Measurements from ENCODE around the gene TAAR8. TPM values are rescaled to one million over a fixed set of nuclear protein-coding genes. Genes with fewer than 3 reads are reported as not detected.
"Not testable (repeated sequence)": the region's sequence is repeated elsewhere in the genome, so short reads cannot be mapped to it uniquely, and the experiment has no call there.

TAAR8 gene
- total RNA-seq, 2 experiments from 2014 or later = not detected

DNA sequence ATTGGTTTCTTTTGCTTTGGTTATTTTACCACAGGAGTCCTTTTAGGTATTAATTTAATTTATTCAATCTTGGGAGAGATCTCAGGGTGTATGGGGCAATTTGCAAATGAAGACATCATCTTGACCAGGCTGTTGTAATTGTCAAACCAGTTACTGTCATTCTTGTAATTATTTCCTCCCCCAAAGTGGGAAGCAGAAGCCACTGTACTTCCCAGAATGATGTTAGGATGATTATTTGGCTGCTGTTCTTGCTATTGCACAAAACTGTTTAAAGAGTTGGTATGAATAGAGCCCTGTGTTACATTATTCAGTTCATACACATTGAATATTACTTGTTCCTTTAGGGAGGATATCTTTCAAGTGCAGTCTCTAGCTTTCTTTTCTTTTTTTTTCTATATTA, 19.3 kb downstream of the TAAR8 start:
- H3K36me3 Mint-ChIP-seq = no peaks in the 10 kb centered on the region
- no peak overlapping the region for H3K4me3 Mint-ChIP-seq
- H3K4me1 Mint-ChIP-seq = no peaks in the 10 kb centered on the region
- H3K27ac Mint-ChIP-seq = no peak overlapping the region
- H3K27me3 Mint-ChIP-seq = peaks cover 30% of the 10 kb centered on the region
- no peaks in the 10 kb centered on the region for H3K9me3 Mint-ChIP-seq
- DNase-seq = no peak

DNA sequence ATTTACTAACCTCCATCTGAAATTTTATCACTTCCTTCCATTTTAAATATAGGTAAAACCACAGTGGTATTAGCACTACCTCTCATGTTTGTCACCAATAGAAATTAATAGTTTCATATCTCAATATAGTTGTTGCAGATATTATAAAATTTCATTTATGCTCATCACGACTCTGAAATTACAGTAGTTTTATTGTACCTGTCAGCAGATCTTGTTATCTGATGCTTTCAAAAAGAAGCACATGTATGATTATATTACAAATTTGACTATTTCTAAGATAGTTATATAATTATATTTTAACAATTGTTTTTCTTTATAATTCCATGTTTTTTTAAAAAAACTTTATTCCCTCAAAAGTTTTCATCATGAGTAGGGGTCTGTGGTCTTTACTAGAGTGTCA, 32.2 kb downstream of the TAAR8 start:
- no peaks in the 10 kb centered on the region for H3K36me3 Mint-ChIP-seq
- no peak overlapping the region for H3K27ac Mint-ChIP-seq
- H3K4me1 Mint-ChIP-seq = no peaks in the 10 kb centered on the region
- no peaks in the 10 kb centered on the region for H3K9me3 Mint-ChIP-seq
- no peak overlapping the region for H3K4me3 Mint-ChIP-seq
- H3K27me3 Mint-ChIP-seq = peaks cover 22% of the 10 kb centered on the region
- DNase-seq = no peak

DNA sequence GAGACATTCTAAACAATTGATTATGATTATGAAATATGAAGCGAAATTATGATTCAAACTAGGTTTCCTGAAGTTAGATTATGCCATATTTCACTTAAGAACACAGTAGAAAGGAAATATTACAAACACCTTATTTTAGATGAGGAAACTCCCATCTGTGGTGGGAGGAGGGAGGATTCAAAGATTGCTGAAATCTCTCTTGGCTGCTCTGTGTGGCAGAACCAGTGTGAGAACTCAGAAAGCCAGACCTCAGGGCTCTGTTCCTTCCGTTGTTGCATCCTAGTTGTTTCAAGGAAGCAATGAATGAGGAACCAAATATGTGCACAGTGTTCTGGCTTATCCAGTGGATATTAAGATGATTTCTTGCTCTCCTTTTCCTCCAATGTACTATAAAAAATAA, 35.0 kb downstream of the TAAR8 start:
- H3K27me3 Mint-ChIP-seq = peaks cover 17% of the 10 kb centered on the region
- no peaks in the 10 kb centered on the region for H3K4me1 Mint-ChIP-seq
- no peak overlapping the region for H3K27ac Mint-ChIP-seq
- no peaks in the 10 kb centered on the region for H3K9me3 Mint-ChIP-seq
- no peak overlapping the region for H3K4me3 Mint-ChIP-seq
- H3K36me3 Mint-ChIP-seq = no peaks in the 10 kb centered on the region
- DNase-seq = no peak

DNA sequence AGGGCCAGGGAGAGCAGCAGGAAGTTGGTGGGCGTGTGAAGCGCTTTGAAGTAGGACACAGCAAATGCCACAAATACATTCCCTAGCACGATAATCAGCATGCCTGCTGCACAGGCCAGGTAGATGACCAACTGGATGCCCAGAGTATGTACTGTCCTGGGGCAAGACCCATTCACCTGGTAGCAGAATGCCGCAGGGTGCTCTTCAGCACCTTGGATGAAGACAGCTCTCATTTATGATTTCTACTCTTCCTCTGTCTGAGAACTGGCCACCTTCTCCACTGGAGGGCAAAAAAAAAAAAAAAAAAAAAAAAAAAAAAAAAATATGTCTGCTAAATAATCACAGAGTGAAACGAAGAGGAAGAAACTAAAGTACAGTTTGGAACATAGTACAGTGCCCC, 37.0 kb downstream of the TAAR8 start, which contains the start of gene TAAR5:
TSS of gene TAAR5 (minus strand) at position 288 of the 400 bp plus-strand sequence. CDS start at position 233, 55 bp downstream.
- no peak within 1 kb of the TSS for H3K27ac Mint-ChIP-seq
- H3K4me1 Mint-ChIP-seq = no peaks in the 10 kb centered on the region
- DNase-seq = no peak
- H3K4me3 Mint-ChIP-seq = no peak within 1 kb of the TSS
- no peaks in the 10 kb centered on the region for H3K9me3 Mint-ChIP-seq
- no peaks in the 10 kb centered on the region for H3K36me3 Mint-ChIP-seq
- H3K27me3 Mint-ChIP-seq = peaks cover 13% of the 10 kb centered on the region

DNA sequence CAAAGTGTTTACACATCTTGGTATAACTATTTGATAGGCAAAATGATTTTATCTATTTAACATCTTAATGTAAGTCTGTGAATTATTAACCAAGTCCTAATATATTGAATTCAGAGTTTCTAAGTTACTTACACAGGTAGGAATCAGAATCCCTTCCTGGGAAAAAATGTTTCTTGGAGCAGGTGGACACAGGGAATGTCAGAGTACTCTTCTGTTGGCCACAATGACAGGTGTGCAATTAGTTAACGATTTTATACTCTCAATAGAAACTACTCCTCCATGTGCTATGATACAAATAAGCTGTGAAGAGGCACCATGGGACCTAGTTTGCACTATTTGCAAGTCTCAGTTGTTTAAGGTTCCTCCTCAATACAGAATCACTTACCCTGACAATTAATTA, 37.9 kb downstream of the TAAR8 start:
- no peak overlapping the region for H3K27ac Mint-ChIP-seq
- H3K9me3 Mint-ChIP-seq = no peaks in the 10 kb centered on the region
- DNase-seq = no peak
- H3K36me3 Mint-ChIP-seq = no peaks in the 10 kb centered on the region
- H3K27me3 Mint-ChIP-seq = peaks cover 13% of the 10 kb centered on the region
- H3K4me1 Mint-ChIP-seq = no peaks in the 10 kb centered on the region
- H3K4me3 Mint-ChIP-seq = no peak overlapping the region

DNA sequence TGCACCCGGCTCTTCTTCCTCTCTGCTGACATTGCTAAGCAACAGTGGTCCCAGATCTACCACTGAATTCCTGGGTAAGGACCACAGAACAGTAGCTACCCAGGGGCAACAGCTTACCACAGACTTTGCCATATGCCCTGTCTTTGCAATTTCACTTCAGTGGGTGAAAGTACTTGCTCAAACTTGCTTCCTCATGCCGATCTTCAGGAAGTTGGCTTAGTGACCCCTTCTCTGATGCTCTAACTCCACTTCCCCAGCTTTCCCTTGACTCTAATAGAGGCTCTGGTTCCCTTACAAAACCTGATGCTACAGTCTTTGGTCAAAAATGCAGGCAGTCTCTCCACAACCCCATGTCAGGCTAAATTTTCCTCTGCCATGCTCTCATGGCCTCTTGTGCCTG, 40.4 kb downstream of the TAAR8 start:
- H3K36me3 Mint-ChIP-seq = no peaks in the 10 kb centered on the region
- H3K27me3 Mint-ChIP-seq = peaks cover 11% of the 10 kb centered on the region
- H3K4me3 Mint-ChIP-seq = no peak overlapping the region
- H3K9me3 Mint-ChIP-seq = no peaks in the 10 kb centered on the region
- no peaks in the 10 kb centered on the region for H3K4me1 Mint-ChIP-seq
- no peak for DNase-seq
- no peak overlapping the region for H3K27ac Mint-ChIP-seq

DNA sequence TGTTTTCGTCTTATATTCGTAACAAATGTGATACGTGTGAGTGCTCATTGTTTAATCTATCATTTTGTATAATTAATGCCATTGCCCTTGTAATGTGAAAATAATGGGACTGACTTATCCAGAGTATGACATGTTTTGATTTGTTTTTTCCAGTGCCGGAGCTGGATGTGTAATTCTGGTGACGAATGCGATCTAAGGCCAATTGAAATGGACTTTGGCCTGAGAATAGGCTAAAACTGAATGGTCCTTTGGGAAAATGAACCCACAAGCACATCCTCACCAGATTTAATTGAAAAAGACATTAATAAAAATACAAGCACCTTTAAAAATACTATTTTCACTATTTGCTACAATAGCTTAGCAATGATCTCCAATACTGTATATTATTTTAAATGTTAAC, 43.7 kb downstream of the TAAR8 start:
- no peaks in the 10 kb centered on the region for H3K36me3 Mint-ChIP-seq
- no peaks in the 10 kb centered on the region for H3K4me1 Mint-ChIP-seq
- no peak for DNase-seq
- no peak overlapping the region for H3K4me3 Mint-ChIP-seq
- peaks cover 12% of the 10 kb centered on the region for H3K27me3 Mint-ChIP-seq
- H3K27ac Mint-ChIP-seq = no peak overlapping the region
- H3K9me3 Mint-ChIP-seq = no peaks in the 10 kb centered on the region

DNA sequence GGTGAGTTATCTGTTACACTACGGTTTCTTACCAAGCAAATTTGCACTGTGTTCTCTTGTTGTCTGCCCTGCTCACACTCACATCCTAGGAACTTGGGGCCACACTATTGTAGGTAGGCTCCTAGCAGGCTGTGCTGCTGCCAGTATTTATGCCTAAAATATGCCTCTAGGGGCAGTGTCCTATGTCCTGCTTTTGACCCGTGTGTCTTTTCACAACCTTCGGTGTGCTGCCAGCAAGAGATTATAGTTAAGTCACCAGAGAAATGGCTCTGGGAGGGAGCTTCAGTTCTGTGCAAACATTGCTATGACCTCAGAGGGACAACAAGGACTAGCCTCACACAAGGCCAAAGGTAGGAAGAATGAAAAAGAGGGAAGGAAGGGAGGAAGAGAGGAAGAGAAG, 46.0 kb downstream of the TAAR8 start:
- Mint-ChIP-seq H3K9me3 (no peaks in the 10 kb centered on the region), H3K27me3 (peaks cover 21% of the 10 kb centered on the region), H3K4me1 (no peaks in the 10 kb centered on the region), H3K36me3 (no peaks in the 10 kb centered on the region), H3K4me3 (no peak overlapping the region), H3K27ac (no peak overlapping the region)
- DNase-seq = no peak

DNA sequence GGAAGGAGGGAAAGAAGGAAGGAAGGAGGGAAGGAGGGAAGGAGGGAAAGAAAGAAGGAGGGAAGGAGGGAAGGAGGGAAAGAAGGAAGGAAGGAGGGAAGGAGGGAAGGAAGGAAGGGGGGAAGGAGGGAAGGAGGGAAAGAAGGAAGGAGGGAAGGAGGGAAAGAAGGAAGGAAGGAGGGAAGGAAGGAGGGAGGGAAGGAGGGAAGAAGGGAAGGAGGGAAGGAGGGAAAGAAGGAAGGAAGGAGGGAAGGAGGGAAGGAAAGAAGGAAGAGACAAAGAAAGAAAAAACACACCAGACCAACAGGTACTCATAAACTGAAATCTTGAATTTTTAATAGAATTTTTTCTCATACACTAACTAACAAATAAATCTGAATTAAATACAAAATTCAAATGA, 48.4 kb downstream of the TAAR8 start:
- not testable (repeated sequence) for DNase-seq, H3K4me3 Mint-ChIP-seq, H3K27ac Mint-ChIP-seq, H3K9me3 Mint-ChIP-seq, H3K36me3 Mint-ChIP-seq, H3K4me1 Mint-ChIP-seq
- H3K27me3 Mint-ChIP-seq = peaks cover 24% of the 10 kb centered on the region

Other genes starting within 250 kb of the TAAR8 start
- gene MOXD1, start 151.2 kb upstream of the TAAR8 start, total RNA-seq = not detected
- 10 to 100 TPM; 14.8 to 16.3 TPM for gene STX7, start 39.6 kb upstream of the TAAR8 start, total RNA-seq
- not detected for gene TAAR9, start 14.4 kb upstream of the TAAR8 start, total RNA-seq
- gene TAAR6, start 17.6 kb downstream of the TAAR8 start, total RNA-seq = not detected
- gene TAAR5, start 37.1 kb downstream of the TAAR8 start, total RNA-seq = not detected
- gene TAAR2, start 71.6 kb downstream of the TAAR8 start, total RNA-seq = not detected
- not detected for gene TAAR1, start 106.5 kb downstream of the TAAR8 start, total RNA-seq
- not detected for gene VNN1, start 161.4 kb downstream of the TAAR8 start, total RNA-seq
- 10 to 100 TPM in 1 of 2 experiments, 1 to 10 TPM in 1; 9.4 to 11.9 TPM for gene VNN2, start 205.2 kb downstream of the TAAR8 start, total RNA-seq
- 10 to 100 TPM in 1 of 2 experiments, 1 to 10 TPM in 1; 9.7 to 10.8 TPM for gene SLC18B1, start 246.0 kb downstream of the TAAR8 start, total RNA-seq